Fibroblast of upper back skin (primary cell): ENCODE measurements around the gene GAREM1.
"Not testable (repeated sequence)": the region's sequence is repeated elsewhere in the genome, so short reads cannot be mapped to it uniquely, and the experiment has no call there.

Source experiments
- DNase-seq: peaks from one replicate; pipeline ENCODE4 v3.0.0-alpha.2; 2013

The GAREM1 gene

DNA sequence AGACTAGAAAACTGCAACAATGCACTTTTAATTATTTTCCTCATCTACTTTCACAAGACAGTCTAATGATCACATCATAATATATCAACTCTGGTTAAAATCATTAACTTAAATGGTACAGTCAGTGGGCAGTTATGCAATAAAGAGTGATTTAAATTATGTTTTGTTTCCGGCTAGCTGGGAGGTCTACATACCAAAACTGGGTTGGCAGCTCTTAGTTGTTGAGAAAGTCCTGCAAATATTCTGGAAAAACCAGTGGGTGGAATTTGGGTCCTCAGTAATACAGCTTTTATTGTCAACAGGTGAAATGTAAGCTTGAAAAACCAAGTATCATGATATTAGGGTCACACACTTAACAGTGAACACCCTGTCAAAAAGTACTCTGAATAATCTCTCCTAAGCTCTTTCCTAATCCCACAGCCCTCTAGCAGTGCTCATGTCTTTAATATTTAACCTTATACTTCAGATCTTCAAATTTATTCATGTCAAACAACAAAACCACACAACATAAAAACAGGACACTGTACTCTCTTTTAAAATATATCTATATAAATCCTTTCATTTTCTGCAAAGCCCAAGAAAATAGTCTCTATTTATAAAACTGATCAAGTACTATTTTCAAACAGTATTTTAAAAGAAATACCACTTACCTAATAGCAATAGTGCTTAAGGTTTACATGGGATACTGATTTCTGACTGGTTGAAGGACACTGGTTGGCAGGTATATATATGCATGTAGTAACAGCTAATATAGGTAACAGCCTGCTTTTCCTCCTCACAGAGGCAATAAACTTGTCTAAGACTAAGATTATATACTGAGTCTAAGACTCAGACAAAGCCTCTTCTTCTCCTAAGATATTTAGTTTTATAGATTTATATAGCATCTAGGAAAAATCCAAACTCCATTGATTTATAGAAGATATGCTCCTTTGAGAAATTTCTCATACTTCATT, 103.8 kb downstream of the GAREM1 start:
- peak; percentile 61 for DNase-seq

DNA sequence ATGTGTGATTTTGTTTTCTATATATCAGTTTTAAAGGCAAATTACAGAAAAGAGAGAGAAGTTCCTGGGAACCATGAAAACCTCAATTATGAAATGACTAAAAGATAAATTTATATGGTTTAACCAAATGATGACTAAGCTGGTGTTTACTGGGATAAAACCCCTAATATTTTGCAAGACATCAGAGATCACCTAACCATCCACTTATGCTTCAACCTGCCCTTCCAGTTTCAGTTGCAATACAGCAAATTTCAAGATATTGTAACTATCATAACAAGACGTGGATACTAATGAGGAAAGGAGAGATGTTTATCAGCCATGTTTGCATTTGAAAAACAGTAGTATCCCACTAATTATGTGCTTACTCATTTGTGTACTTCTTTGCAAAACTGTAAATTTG, 108.2 kb downstream of the GAREM1 start:
- peak; percentile 19 for DNase-seq

DNA sequence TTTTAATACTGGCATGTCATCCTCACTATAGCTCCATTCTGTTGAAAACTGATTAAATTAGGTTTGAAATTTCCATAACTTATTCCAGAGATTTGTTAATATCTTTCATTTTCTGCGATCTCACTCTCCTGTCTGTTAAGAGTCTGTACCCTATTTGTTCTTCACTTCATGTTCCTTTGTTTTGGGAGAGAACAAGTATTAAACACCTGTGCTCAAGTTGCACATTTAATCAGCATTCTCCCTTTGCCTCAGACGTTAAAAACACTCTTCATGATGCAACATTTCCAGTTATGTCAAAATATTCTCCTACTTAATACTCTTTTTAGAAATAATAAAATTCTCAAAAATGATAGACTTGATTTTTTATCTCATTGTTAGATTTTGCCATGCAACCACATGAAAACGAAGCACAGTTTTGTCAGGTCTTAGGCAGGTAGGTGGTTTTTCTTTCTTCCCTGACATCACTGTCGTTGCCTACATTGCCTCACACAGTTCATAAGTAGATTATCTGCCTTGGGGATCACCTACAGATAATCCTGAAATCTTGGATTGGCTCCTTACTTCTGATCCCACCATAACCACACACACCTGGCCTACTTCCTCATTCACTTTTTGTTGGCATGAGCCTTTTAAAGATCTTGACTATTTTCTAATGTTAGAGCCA, 109.9 kb downstream of the GAREM1 start:
- DNase-seq: no peak

DNA sequence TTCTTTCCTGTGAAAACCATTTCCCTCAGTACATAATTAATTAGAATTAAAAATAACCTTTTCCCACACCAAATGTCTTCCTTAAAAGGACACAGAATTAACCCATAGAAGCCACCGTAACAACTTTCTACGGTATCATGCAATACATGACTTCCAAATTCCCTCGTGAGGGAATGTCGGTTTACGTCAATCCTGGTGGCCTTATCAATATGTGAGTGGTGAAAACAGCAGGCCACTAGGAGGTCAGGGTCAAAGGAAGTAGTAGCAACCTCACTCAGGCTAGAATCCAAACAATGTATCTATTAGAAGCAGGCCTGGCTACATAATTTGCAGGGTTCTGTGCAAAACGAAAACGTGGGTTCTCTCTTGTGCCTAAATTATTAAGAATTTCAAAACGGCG, 112.2 kb downstream of the GAREM1 start:
- no peak for DNase-seq

DNA sequence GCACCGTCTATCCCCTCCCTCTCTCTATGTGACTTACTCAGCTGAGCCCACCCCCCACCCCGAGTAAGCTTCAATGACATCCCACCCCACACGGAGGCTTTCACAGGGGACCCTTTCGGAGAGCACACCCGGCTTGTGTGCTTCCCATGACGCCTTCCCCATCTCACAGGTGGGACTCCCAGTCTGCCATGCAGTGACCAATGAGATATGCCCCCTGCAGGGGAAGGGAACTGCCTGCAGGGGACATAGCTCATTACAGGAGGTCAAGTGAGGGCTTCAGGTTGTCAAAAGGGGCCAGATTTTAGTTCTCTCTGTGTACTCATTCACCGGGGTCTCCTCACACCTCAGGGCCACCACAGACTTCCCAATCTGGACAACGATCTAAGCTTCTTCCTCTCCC, 112.6 kb downstream of the GAREM1 start:
- no peak for DNase-seq

DNA sequence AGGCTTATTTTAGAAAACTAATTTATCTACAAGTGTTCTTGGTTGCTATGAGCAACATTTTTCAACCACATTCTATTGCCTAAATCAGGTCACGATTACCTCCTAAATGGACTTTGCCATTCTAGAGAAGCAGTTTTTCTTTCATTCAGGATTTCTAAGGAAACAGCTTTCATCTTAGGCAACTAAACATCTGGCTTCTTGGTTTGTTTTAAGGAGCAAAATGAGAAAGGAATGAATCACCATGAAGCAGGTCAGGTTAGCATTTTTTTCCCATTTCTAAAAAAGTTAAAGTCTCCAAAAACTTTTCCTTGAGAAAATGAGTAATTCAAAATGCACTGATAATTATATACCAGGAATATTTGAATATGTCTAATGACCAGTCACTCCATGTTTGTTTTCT, 114.8 kb downstream of the GAREM1 start:
- peak; percentile 72 for DNase-seq

DNA sequence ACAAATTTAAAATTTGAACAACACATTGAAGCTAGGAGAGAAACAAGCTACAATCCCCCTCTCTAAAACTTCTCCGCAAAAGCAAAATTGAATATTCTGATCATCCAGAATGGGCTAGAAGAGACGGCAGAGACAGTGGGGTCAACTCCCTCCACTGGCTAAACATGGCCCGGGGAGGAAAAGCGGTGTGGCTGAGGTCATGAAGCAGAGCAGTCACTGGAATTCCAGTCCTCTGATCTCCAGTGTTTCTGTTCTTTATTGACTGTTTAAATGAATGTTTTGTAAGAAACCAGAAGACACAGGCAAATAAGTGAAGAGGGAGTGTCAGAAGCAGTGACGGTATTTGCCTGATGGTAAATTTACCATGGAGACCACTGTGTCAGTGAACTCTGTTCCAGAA, 116.2 kb downstream of the GAREM1 start:
- no peak for DNase-seq

DNA sequence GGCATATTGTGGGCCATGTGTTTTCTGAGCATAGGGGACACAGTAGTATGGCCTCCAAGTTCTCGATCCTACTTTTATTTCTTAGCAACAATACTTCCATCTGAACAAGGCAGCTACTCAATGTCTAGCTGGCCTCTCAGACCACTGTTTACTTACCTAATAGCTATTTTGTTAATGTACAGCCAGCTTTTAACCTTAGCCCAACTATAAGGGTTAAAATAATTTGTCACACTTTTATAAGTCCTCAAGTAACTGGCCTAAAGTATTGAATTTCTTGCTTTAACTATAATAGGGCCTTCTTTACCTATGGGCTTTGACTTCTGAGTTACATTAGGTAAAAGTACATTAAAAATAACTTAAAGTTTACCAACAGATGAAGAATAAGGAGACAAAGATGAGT, 117.4 kb downstream of the GAREM1 start:
- DNase-seq: no peak

DNA sequence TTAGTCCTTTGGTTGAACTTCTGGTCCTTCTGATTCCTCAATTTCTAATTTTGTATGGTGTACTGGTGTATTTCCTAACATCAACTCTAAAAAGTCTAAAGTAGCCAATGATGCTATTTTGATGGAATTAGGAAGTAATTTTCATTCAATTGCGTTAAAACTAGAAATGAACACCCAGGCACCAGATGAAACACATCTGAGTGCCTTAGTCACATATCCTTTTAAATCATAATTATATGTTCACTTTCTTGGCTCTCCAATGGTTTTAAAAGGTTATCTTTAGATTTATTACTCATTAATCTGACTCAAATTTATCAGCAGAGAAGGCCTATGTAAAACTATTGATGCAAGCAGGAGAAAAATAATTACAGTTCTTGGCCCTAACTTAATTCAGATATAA, 119.7 kb downstream of the GAREM1 start:
- peak; percentile 42 for DNase-seq

DNA sequence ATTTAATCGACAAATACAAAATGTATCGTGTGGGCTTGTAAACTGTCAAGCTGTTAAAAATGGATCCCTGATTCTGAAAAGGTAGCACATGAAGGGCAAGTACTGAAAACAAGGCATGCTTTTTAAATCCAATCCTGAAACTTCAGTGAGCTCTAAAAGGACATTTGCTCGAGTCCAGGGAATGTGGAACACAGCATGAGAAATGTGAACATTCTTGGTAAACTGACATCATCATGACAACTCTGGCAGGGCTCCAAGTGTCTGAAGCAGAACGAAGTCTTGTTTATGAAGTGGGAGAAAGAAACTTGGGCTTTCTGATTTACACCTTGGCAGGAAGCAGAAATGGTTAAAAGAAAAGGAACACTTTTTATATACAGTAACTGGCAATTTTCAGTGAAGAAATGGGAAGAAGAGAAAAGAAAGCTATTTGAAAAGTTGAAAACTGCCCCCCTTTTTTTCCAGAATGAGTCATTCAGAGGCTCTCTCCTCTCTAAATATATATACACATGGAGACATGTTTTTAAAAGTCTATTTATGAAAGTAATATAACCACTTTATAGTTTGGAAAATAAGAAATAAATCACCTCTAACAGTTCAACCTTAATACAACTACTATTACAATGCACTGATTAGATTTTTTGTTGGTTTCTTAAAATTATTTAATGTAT, 120.8 kb downstream of the GAREM1 start:
- peak; percentile 96 for DNase-seq

DNA sequence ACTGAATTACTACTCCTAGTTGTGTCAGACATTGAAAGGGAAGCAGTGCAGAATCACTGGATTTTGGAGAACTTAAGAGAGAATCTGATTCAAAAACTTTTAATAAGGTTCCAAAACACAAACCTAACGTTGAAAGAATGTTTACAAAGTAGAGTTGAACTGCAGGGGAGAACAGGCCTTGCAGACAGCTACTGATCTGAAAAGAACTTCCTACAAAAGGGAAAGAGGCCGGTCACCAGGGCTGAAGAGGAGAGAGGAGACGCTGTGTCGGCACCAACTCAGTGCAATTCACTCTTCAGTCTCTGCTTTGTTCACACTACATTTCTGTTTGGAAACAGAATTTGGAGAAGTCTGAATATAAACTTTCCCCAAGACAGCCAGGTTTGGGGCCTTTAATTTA, 124.0 kb downstream of the GAREM1 start:
- DNase-seq: no peak

DNA sequence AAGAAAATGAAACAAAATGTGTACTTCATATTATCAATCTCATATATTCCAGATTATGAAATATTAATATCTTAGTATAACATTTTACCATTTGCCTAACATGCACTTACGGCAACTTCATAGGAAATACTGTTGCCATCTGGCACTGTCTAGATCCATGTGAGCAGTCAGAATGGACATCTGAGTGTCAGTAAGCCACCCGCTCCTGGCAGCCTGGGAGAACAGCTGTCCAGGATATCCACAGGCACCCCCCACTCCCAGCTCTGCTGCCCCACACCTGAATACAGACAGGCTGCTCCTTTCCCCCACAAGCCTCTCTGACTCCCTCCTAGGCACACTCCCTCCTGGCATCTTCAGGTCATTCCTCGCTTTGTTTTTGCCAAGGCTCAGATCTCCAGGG, 127.0 kb downstream of the GAREM1 start:
- no peak for DNase-seq

DNA sequence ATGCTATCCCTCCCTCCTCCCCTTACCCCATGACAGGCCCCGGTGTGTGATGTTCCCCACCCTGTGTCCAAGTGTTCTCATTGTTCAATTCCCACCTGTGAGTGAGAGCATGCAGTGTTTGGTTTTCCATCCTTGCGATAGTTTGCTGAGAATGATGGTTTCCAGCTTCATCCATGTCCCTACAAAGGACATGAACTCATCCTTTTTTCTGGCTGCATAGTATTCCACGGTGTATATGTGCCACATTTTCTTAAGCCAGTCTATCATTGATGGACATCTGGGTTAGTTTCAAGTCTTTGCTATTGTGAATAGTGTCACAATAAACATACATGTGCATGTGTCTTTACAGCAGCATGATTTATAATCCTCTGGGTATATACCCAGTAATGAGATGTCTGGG, 129.6 kb downstream of the GAREM1 start:
- DNase-seq: not testable (repeated sequence)

DNA sequence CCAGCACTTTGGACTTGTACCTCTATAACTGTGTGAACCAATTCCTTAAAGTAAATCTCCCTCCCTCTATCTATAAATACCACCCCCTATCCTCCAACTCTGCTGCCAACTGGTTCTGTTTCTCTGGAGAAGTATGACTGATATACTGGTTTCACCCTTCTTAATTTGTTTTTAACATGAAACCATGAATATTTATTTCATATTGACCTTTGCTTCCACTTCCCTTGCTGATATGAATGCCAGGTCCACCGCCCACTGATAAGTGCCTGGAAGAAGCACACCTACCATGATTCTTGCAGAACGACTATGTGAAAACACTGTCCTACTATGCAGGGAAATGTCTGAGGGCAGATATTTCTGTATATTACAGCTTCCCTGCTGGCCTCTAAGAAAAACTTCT, 131.6 kb downstream of the GAREM1 start:
- no peak for DNase-seq

DNA sequence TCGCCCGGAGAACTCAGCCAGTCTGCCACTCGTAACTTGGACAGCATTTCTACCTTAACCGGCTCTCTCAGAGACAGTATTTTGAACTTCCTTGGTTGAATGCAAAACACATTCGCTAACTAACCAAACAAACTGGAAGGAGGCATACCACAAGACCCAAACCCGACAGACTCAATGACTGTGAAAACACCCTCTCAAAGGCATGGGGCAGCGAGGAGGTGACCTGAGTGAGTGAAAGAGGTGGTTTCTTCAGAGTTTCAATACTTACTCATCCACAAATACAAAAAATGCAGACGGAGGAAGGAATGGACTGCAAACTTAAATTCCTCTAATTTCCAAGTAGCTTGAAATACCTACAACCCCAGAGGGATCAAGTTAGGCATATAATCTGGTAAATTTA, 132.9 kb downstream of the GAREM1 start:
- no peak for DNase-seq

DNA sequence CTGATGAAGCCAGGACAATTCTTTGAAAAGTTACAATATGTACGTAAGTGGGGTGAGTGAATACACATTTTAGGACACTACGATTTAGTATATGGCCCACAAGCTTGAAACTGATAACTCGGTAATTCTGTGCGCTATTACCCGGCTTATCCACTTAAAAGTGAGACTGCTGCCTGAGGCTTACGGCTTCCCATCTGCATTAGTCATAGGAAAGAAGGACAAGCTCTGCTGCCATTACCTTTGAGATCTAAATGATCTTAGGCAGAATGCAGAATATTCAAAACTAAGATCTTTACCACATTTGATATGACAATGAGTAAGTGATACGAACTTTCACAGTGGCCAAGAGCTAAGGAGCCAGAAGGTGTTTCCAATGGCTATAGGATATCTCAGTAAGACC, 133.3 kb downstream of the GAREM1 start:
- no peak for DNase-seq

DNA sequence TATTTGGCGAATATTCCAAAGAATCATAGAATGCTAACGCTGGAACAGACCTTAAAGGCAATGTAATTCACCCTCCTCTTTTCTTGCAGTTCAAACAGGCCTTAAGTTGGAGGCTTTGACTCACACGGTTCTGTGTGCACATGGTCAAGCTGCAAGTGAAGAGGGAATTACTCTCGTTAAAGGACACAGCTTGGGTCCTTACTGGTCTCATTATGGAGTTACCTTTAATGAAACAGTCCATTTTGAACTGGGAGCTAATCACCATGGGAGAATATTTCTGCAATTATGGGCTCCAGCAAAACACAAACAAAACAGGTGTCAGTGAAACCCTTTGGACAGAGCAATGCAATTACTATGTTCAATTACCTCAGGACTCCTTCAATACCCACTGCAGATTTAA, 135.5 kb downstream of the GAREM1 start:
- no peak for DNase-seq

DNA sequence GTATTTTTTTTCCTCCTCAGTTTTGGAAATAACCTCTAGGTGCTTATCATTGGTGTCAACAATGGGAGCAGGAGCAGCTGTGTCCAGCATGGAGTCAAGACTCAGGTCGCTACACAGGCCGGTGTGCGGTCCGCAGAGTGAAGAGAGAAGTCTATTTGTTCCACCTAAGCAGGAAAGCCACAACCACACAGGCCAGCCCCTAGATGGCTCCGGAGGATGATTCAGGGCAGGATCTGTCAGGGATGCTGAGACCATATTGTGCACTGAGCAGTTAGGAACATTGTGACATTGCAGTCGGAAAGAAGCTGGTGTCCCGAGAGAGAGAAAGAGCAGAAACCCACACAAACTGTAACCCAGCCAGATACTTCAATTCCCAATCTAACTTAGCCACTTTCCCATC, 136.9 kb downstream of the GAREM1 start:
- no peak for DNase-seq

DNA sequence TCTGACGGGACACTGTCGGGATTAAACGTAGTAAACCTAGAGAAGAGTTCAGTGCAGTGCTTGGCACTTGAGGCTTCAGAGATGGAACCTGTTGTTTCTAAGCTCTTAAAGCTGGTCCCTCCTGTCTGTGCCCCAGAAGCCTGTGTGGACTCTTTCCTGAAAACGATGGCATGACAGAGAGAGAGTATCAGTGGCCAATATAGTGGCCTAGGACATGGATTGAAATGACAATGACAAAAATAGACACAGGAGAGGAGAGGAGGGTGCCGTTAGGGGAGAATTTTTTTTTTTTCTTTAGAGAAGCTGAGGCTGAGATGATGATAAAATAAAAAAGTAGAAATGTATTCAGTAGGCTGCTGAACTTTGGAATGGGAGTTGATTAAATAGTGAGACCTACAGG, 138.0 kb downstream of the GAREM1 start:
- DNase-seq: no peak

DNA sequence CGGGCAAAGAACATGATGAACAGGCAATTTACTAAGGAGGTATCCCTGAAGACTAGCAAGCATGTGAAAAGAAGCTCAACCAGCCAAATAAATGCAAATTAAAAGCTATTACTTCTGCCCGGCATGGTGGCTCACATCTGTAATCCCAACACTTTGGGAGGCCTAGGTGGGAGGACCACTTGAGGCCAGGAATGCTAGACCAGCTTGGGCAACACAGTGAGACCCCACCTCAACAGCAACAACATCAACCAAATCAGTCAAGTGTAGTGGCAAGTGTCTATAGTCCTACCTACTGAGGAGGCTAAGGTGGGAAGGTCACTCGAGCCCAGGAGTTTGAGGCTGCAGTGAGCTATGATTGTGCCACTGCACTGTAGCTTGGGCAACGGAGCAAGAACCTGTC, 141.7 kb downstream of the GAREM1 start:
- no peak for DNase-seq

DNA sequence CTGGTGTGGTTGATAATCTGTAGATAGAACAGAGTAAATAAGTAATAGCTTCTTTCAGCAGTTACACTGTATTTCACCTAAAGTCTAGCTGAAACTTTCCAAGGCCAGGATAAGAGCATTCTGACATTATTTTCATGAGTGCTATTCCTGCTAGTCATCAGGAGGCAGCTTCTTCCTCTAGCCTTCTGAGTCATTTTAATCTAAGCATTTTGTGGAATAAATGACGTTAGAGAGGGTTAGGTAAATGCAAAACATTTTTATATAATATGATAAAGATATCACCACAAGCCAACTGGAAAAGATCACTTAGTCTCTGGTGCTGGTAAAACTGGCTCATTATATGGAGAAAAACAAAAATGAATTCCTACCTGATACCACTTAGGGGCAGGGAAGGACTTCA, 142.3 kb downstream of the GAREM1 start:
- DNase-seq: peak; percentile 68

DNA sequence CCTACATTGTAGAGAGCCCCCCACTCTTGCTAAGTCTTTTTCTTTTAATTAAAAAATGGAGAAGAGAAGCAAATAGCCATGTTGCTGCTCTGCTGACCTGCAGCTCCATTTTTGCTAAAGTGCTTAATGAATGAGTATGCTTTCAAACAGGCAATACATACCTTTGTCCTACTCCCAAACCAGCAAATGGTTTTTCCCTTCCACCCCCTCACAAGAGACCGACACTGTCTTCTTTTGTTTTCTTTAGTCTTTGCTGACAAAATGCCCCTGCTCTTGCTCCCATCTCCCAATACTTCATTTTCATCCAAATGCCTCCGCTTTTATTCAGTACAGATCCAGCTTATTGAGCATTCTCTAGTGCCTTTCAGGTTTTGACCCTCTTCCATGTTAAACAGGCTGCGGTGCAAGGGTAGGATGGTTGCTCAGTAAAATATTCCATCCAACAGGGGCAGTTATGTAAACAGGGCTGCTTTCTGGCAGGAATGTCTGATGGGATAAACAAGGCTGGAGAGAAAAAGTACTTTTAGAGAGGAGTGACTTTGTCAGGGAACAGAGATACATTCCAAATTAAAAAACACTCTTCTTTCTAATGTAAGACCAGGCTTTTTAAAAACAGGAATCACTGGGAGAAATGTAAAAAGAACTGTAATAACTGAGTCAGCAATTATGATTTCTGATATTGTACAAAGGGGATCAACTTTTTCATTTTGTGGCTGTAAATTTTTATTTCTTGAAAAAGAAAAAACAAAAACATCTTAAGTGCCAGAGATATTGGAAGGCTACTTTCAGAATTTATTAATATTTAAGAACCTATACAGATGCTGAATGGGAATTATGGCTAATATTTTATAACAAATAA, 144.0 kb downstream of the GAREM1 start:
- DNase-seq: no peak

DNA sequence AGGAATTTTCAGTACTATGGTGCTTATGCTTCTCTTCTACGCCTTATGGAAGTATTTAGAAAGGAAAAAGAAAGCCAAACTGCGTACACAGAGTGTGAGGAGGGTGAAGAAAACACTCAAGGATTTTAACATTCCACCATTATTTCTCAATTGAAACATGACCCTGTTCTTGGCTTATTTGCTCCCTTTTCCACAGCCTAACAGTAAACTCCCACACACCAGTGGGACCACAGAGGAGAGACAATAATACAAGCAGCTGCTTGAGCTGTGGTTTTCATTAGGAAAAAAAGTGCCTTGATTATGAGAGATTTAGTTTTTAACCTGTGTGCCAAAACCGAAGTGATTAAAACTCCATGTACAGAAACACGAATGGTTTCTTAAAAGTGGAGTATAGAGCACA, 146.5 kb downstream of the GAREM1 start:
- DNase-seq: peak; percentile 28
